Activated CD4-positive, CD25-positive, alpha-beta regulatory T cell treated with anti-CD3 and anti-CD28 coated beads, Interleukin-2, amount 50 U/mL, for 24 hours (primary cell): Measurements from ENCODE around the gene SYVN1.

Experiments used
- ATAC-seq, 2 donors: fragments of 150-1000 bp; cut with Tn5 transposase; one replicate each; pipeline ENCODE4 v1.10.0; 2021; ENCODE audit warnings: mild to moderate bottlenecking in 1 of 2, moderate library complexity in 1 of 2

Gene SYVN1

DNA sequence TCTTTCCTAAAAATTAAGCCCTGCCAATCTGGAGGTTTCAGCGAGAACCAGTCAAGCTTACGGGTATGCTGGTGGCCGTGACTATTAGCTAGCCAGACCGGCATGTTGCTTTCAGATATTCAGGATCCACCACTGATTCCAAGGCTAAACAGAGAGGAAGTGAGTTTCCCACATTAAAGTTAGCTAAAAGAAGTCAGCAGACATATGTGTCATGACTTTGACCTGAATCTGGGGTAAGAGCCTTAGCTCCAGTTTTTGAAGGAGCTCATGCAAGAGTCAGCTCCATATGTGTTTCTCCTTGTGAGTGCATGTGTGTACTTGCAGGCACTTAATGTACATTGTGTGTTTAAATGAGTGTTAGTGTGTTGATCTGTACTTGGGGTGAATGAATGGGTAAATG, 48.9 kb downstream of the SYVN1 start:
- ATAC-seq, result no peak

- ATAC-seq, result no peak
Observed at GRCh38 chr11:65084598-65085375, 49.5 kb downstream of the SYVN1 start.

DNA sequence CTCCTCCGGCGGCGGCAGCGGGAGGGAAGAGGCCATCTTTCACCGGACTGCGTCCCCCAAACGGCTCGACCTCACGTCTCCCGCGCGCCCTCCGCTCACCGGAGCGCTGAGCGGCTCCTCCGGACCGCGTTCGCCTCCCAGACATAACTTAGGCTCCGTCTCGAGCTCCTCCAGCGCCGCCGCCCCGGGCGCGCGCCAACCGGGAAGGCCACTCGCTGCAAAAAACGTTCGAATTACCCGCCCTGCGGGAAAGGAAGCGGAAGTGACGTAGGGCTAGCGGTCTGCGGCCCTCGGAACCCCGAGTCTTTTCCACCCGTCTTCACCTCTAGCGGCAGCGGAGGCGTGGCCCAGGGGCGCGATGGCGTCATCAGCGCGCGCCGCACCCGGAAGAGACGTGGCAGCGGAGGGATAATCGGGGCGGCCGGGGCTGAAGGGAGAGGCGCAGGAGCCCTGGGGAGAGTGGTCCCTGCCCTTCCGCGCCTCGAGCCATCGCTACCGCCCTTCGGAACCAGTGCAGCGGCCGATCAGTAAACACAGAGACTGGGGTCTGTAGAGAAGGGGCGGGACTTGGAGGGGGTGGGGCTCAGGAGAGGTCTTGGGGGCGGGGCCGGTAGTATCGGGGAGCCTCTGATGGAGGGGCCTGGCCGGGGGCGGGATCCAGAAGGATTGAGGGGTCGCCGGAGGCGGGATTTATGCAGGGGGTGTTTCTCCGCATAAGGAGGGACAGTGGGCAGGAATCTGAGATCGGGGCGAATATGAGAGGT, 50.3 kb downstream of the SYVN1 start, which contains the start of the genes CDCA5 and ZFPL1:
CDCA5 (minus strand) TSS at position 207 of the 764 bp plus-strand sequence; CDS start at position 145, 62 bp downstream.
ZFPL1 (plus strand) TSS at position 389 of the 764 bp plus-strand sequence. CDS start 477 bp downstream, outside the sequence.
- peak; percentile 93 to 94 for ATAC-seq

- no peak for ATAC-seq
Observed at GRCh38 chr11:65083134-65083833, 51.0 kb downstream of the SYVN1 start.

- ATAC-seq, result no peak
Observed at GRCh38 chr11:65078786-65079342, 55.5 kb downstream of the SYVN1 start.

DNA sequence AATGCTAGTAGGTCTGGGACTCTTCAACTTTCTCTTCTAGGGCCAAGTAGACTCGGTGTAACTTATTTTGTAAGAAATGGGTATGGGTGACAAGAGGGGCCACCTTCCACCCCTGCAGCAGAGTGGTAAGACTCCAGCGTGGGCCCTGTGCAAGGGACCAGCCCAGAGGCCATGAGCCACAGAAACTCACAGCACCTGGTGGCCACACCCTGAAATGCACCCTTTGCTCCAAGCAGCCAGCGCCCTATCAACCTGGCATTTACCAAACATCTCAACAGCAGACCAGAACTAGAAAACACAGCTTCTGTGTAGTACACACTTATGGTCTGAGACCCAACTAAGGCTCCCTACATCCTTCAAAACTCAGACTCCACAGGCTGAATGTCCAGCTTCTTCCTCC, 56.2 kb downstream of the SYVN1 start:
- peak; percentile 90 to 93 for ATAC-seq

- no peak for ATAC-seq
Observed at GRCh38 chr11:65077451-65077850, 56.9 kb downstream of the SYVN1 start.
